Neural cell (in vitro differentiated cells): ENCODE data around the gene KCNQ5. TPM values are rescaled to one million over a fixed set of nuclear protein-coding genes. Genes with fewer than 3 reads are reported as not detected.

ENCODE experiments used
- H2AFZ ChIP-seq: fragments of 200-600, 300-800 bp; sonication (generic), shearing (Covaris generic); 2 replicates; pipeline ENCODE4 v1.6.0; 2014; ENCODE audit warnings: low read depth, mild to moderate bottlenecking, antibody characterized with exemption, low read length, moderate library complexity
- H3F3A ChIP-seq: fragments of 200-600 bp; shearing (Covaris generic); 2 replicates; pipeline ENCODE4 v1.6.1; 2016; ENCODE audit warnings: mild to moderate bottlenecking, moderate library complexity, mixed read lengths, antibody characterized with exemption, low read length; ENCODE audit not compliant: insufficient read depth, poor library complexity, severe bottlenecking
- H3K27ac ChIP-seq: fragments of 200-600, 300-800 bp; sonication (generic), shearing (Covaris generic); 2 replicates; pipeline ENCODE4 v1.5.1; 2014; ENCODE audit warnings: mild to moderate bottlenecking, low read length, moderate library complexity
- H3K27me3 ChIP-seq: fragments of 300-800, 200-600 bp; sonication (generic), shearing (Covaris generic); 2 replicates; pipeline ENCODE4 v1.6.0; 2014; ENCODE audit warnings: mild to moderate bottlenecking, low read depth, low read length, moderate library complexity; ENCODE audit not compliant: insufficient read depth
- H3K36me3 ChIP-seq: fragments of 300-800, 200-600 bp; sonication (generic), shearing (Covaris generic); 2 replicates; pipeline ENCODE4 v1.5.1; 2014; ENCODE audit warnings: mild to moderate bottlenecking, antibody characterized with exemption, low read length, moderate library complexity; ENCODE audit not compliant: insufficient read depth
- H3K4me2 ChIP-seq: fragments of 300-800, 200-600 bp; sonication (generic), shearing (Covaris generic); 2 replicates; pipeline ENCODE4 v1.6.0; 2014; ENCODE audit warnings: mild to moderate bottlenecking, low read length
- H3K4me3 ChIP-seq: fragments of 300-800, 200-600 bp; sonication (generic), shearing (Covaris generic); 2 replicates; pipeline ENCODE4 v1.5.1; 2014; ENCODE audit warnings: mild to moderate bottlenecking, low read length, moderate library complexity
- H3K79me2 ChIP-seq: fragments of 200-600 bp; shearing (Covaris generic); replicated peaks from 2 replicates; pipeline ENCODE4 v1.6.0; 2014; ENCODE audit warnings: mild to moderate bottlenecking, low read length, moderate library complexity; ENCODE audit not compliant: insufficient read depth
- H3K9ac ChIP-seq: fragments of 300-800, 200-600 bp; sonication (generic), shearing (Covaris generic); 2 replicates; pipeline ENCODE4 v1.6.1; 2016; ENCODE audit warnings: mild to moderate bottlenecking, low read length, mixed read lengths
- H3K9me2 ChIP-seq: fragments of 200-600 bp; shearing (Covaris generic); 2 replicates; pipeline ENCODE4 v1.6.1; 2016; ENCODE audit warnings: mild to moderate bottlenecking, low read length, mixed read lengths; ENCODE audit not compliant: insufficient read depth
- H3K9me3 ChIP-seq: fragments of 200-600, 300-800 bp; sonication (generic), shearing (Covaris generic); 2 replicates; pipeline ENCODE4 v1.6.1; 2016; ENCODE audit warnings: mild to moderate bottlenecking, mixed run types, low read length, moderate library complexity, mixed read lengths
- H4K20me1 ChIP-seq: fragments of 200-600 bp; shearing (Covaris generic); 2 replicates; pipeline ENCODE4 v1.6.1; 2016; ENCODE audit warnings: mild to moderate bottlenecking, mixed run types; ENCODE audit not compliant: insufficient read depth
- CTCF ChIP-seq: fragments of 450-650 bp; IDR thresholded peaks from 2 replicates; pipeline ENCODE4 v1.5.1; 2014; ENCODE audit warnings: antibody characterized with exemption, mild to moderate bottlenecking, moderate library complexity; ENCODE audit not compliant: poor library complexity, severe bottlenecking
- EP300 ChIP-seq: fragments of 450-650 bp; conservative IDR thresholded peaks from 2 replicates; pipeline ENCODE4 v1.6.1; 2014; ENCODE audit warnings: antibody characterized with exemption, mild to moderate bottlenecking, moderate library complexity; ENCODE audit not compliant: poor library complexity, severe bottlenecking
- EZH2 ChIP-seq: fragments of 200-600, 300-800 bp; shearing (Covaris generic), sonication (generic); IDR thresholded peaks from 2 replicates; pipeline ENCODE4 v1.6.1; 2014; ENCODE audit warnings: antibody characterized with exemption, low read length, borderline replicate concordance, mild to moderate bottlenecking; ENCODE audit not compliant: insufficient read depth, poor library complexity, severe bottlenecking
- MXI1 ChIP-seq: fragments of 450-650 bp; conservative IDR thresholded peaks from 2 replicates; pipeline ENCODE4 v1.6.1; 2014; ENCODE audit warnings: antibody characterized with exemption, mild to moderate bottlenecking; ENCODE audit not compliant: poor library complexity, severe bottlenecking
- POLR2AphosphoS5 ChIP-seq: IDR thresholded peaks from 2 replicates; pipeline ENCODE4 v1.6.1; 2012
- RAD21 ChIP-seq: fragments of 450-650 bp; conservative IDR thresholded peaks from 2 replicates; pipeline ENCODE4 v1.6.1; 2014; ENCODE audit warnings: antibody characterized with exemption, mild to moderate bottlenecking, moderate library complexity
- REST ChIP-seq: IDR thresholded peaks from 2 replicates; pipeline ENCODE4 v1.6.1; 2012; ENCODE audit warnings: borderline replicate concordance
- SMC3 ChIP-seq: fragments of 450-650 bp; conservative IDR thresholded peaks from 2 replicates; pipeline ENCODE4 v1.6.1; 2014; ENCODE audit warnings: antibody characterized with exemption, mild to moderate bottlenecking, moderate library complexity; ENCODE audit not compliant: poor library complexity
- TAF1 ChIP-seq: IDR thresholded peaks from 2 replicates; pipeline ENCODE4 v1.6.1; 2012; ENCODE audit warnings: low read depth
- polyA plus RNA-seq: library from polyadenylated mRNA; depleted of rRNA; stranded (reverse); fragments of >200 nt; gene quantifications from 2 replicates; pipeline ENCODE4 v1.2.3, GENCODE V29; 2014

KCNQ5 gene
- polyA plus RNA-seq, 1 donor from 2014 or later = 0.30 TPM

DNA sequence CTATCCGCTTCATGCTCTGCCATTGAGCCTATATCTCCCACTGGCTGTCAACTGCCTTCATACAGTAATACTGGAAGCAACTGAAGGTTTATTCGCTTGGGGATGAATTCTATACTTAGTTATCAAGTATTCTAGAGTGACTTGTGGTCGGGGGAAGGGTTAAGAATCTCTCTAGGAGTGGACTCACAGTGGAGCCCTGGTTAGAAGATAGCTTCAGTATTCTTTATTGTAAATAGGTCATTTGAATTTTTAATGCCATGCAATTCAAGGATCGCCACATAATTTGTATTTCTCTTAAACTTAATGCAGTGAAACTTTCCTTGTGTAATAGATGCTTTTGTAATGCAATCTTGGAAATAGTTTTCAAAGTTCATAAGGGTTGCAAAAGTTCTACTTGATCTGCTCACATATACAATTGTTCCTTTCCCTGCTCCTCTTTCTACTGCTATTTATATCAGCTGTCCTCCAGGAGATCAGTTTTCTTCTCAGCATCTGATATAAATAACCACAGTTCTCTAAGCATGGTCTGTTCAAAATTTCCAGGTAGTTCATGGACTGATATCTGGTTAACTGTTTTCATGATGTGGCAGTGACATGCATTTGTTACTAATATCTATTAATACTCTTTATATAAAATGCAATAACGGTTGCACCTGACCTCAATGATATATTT lies 120.3 kb downstream of the KCNQ5 start:
- TF ChIP-seq REST (no peak), CTCF (no peak), TAF1 (no peak), EZH2 (no peak), EP300 (no peak)
- Histone ChIP-seq H3K9me3 (no peaks in the 10 kb centered on the region), H3K9ac (no peak overlapping the region), H3K27ac (no peak overlapping the region), H3K9me2 (no peaks in the 10 kb centered on the region), H3K4me2 (no peak overlapping the region), H3K79me2 (no peaks in the 10 kb centered on the region), H4K20me1 (no peaks in the 10 kb centered on the region), H2AFZ (no peak overlapping the region), H3F3A (no peaks in the 10 kb centered on the region), H3K36me3 (no peaks in the 10 kb centered on the region), H3K27me3 (no peaks in the 10 kb centered on the region), H3K4me3 (no peak overlapping the region)

DNA sequence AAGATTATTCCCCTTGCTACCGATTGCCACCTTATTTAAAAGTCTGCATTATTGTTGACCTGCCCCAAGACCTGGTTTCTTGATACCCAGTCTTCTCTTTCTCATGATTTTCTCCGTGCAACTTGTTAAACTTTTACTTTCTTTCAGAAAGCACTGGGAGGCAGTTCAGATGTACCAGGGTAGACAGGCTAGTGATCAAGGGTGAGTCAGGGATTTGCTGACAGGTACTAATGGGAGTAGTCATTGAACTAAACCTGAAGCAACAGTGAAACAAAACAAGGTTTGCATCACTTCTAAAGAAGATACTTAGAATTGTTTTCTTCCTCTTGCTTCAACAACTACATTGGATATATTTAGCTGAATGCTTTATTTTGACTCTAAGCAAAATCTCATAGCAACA lies 124.4 kb downstream of the KCNQ5 start:
- H3K9ac ChIP-seq = no peak overlapping the region
- H3K27me3 ChIP-seq = no peaks in the 10 kb centered on the region
- no peak overlapping the region for H3K4me3 ChIP-seq
- H3K36me3 ChIP-seq = no peaks in the 10 kb centered on the region
- no peak overlapping the region for H2AFZ ChIP-seq
- H4K20me1 ChIP-seq = no peaks in the 10 kb centered on the region
- H3K79me2 ChIP-seq = no peaks in the 10 kb centered on the region
- H3K4me2 ChIP-seq = no peak overlapping the region
- H3K27ac ChIP-seq = no peak overlapping the region
- no peaks in the 10 kb centered on the region for H3K9me2 ChIP-seq
- H3F3A ChIP-seq = no peaks in the 10 kb centered on the region
- no peaks in the 10 kb centered on the region for H3K9me3 ChIP-seq
- no peak for TF ChIP-seq EP300
- TF ChIP-seq REST = no peak
- no peak for TF ChIP-seq SMC3
- TF ChIP-seq CTCF = no peak
- TF ChIP-seq POLR2AphosphoS5 = no peak
- no peak for TF ChIP-seq MXI1
- TF ChIP-seq RAD21 = no peak
- TF ChIP-seq TAF1 = no peak
- no peak for TF ChIP-seq EZH2
